GM21447 (cell line): ENCODE measurements around the gene GATAD1.
"Not testable (repeated sequence)": the region's sequence is repeated elsewhere in the genome, so short reads cannot be mapped to it uniquely, and the experiment has no call there.

Source experiments
- ATAC-seq: cut with Tn5 transposase; IDR thresholded peaks from one replicate; pipeline ENCODE4 v1.9.1; 2021; ENCODE audit not compliant: unreplicated experiment

GATAD1 gene

DNA sequence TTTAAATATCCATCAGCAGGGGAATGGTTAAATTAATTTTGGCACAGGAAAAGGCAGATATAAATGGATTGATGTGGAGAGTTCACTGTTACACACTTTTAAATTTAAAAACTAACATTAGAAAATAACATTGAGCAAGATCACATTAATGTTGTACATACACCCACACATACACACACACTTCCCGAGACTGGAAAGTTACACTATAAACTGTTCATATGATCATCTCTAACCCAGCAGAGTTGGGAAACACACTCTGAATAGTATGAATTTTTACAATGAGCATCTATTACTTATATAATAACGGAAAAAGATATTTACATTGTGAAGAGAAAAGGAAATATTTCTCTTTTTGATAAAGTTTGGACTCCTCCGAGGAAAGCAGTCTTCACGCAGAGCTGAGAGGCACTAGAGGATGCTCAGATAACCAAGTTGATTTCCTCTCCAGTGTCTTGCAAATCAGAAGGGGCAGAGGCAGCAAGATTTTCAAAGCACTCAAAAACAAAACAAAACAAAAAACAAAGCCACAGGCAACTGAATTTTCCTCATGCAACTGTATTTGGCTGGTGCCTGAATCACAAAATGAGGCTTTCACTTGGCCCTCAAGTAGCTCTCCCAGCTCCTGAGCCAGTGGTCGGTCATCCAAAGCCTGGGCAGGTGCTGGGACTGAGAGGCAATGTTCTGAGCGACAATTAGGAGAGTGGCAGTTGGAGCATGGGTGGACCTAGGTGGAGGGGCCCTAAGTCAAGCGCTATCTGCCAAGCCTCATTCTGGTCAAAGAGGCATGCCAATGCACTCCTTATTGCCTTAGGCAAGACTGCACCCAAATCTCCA is 10.5 kb upstream of the GATAD1 start:
- ATAC-seq: no peak

DNA sequence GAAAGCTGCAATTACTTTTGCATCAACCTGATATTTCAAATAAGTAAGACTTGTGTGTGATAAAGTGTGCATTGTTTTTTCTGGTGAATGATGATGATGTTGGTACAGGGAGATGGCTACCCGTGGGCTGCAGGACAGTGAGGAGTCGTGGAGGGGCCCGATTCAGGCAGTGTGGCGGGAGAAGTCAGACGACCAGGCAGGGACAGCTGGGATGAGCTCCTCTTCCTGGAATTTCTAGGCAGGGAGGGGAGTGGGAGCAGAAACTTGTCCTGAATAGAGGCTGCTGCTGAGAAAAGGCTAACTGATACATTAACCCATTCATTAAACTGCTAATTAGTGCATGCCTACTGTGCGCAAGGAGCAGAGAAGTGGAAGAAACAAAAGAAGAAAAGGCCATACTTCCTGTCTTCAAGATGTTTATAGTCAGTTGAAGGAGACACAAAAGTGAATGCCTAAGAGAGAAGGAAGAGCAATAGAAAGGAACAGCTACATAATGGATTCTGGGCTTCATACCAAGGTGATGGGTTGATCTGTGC is 9.3 kb upstream of the GATAD1 start:
- no peak for ATAC-seq

DNA sequence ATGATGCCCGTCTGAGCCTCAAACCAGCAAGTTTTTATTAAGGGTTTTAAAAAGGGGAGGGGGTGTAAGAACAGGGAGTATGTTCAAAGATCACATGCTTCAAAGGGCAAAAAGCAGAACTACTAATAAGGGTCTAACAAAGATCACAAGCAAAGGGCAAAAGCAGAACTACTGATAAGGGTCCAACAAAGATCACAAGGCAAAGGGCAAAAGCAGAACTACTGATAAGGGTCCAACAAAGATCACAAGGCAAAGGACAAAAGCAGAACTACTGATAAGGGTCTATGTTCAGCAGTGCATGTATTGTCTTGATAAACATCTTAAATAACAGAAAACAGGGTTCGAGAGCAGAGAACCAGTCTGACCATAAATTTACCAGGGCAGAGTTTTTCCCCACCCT is 4.6 kb upstream of the GATAD1 start:
- not testable (repeated sequence) for ATAC-seq

DNA sequence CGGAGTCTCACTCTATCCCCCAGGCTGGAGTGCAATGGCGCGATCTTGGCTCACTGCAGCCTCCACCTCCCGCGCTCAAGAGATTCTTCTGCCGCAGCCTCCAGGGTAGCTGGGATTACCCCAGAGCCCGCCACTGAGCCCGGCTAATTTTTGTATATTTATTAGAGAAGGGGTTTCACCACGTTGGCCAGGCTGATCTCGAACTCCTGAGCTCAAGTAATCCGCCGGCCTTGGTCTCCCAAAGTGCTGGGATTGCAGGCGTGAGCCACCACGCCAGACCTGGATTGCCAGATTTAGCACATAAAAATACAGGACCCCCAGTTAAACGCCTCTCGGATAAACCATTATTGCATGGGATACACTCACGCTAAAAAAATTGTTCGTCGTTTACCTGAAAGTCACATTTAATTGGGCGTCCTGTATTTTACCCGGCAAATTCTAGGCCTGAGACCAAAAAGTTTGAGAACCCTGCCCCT is 375 bp upstream of the GATAD1 start:
- no peak for ATAC-seq

DNA sequence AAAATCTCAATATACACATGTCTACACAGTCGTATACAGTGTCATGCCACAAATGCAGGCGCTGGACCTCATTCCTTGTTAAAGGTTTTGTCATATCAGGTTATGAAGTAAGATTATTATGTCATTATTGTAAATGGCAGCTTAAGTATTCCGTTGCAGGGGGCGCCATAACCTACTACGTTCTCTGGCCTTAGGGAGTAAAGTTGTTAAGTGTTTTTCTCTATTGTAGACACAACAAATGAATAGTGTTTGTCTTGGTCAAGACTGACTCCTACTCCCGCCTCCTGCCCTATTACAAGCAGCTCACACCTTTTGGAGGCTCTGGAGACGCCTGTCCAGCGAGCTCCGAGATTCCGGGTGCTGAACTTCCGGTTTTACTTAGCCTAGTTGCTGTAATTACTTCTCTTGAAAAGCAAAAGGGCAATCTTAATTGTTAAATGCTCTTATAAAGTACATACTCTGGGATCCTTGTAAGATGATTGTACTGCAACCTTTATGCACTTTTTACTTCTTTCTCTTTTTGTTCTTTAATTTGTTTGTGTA is 994 bp downstream of the GATAD1 start:
- ATAC-seq: peak; percentile 43

DNA sequence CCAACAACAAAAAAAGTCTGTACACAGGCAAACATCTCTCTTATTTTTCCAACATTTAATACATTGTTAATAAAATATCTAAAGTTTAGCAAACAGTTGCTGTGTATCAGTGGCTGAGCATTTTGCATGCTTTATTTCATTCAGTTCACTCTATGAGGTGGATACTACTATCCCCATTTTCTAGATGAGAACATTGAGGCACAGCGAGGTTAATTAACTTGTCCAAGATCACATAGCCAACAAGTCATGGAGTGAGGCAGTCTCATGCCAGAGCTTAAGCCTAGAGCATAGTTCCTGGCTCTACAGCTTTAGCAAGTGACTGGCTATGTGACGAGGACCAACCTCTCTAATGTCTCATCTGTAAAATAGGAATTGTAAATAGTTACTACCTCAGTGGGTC is 4.4 kb downstream of the GATAD1 start:
- no peak for ATAC-seq

DNA sequence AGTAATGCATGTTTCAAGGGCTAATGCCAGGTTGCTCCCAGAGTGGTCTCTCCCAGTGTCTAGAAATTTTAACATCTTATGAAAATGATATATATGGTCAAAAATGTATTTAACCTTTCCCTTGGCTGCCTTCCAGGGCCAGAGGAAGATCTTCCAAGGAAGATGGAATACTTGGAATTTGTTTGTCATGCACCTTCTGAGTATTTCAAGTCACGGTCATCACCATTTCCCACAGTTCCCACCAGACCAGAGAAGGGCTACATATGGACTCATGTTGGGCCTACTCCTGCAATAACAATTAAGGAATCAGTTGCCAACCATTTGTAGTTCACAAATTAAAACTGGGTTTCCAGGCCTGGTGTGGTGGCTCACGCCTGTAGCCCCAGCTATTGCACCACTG is 9.0 kb downstream of the GATAD1 start:
- ATAC-seq: no peak

DNA sequence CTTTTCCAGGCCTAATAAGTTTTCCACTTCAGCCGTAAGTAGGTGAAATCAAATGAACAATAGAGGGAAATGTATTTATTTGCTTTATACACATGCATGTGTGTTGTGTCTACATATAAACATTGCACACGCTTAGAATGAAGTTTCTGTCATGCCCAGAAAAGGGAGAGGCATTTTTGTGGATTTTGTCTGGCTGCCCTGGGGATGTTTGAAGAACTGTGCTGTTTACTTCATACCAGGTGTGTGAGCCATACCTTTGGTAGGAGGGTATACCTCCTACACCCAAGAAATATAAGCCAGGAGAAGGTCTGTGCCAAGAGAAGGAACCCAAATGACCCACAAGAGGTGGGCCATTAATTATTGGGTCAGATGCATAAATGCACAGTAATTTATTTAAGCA is 12.8 kb downstream of the GATAD1 start:
- no peak for ATAC-seq

DNA sequence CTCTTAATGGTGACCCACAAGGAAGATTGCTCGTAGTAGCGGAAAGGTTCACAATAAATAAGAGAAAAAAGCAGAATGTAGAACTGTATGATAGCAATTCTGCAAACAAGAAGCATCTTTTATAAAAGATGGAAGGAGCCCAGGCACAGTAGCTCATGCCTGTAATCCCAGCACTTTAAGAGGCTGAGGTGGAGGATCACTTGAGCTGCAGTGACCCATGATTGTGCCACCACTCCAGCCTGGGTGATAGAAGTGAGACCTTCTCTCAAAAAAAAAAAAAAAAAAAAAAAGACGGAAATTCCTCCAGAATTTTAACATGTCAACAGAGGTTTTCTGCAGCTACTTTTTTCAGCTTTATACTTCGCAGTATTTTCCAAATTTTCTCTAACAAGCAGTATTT is 13.2 kb downstream of the GATAD1 start:
- ATAC-seq: no peak

DNA sequence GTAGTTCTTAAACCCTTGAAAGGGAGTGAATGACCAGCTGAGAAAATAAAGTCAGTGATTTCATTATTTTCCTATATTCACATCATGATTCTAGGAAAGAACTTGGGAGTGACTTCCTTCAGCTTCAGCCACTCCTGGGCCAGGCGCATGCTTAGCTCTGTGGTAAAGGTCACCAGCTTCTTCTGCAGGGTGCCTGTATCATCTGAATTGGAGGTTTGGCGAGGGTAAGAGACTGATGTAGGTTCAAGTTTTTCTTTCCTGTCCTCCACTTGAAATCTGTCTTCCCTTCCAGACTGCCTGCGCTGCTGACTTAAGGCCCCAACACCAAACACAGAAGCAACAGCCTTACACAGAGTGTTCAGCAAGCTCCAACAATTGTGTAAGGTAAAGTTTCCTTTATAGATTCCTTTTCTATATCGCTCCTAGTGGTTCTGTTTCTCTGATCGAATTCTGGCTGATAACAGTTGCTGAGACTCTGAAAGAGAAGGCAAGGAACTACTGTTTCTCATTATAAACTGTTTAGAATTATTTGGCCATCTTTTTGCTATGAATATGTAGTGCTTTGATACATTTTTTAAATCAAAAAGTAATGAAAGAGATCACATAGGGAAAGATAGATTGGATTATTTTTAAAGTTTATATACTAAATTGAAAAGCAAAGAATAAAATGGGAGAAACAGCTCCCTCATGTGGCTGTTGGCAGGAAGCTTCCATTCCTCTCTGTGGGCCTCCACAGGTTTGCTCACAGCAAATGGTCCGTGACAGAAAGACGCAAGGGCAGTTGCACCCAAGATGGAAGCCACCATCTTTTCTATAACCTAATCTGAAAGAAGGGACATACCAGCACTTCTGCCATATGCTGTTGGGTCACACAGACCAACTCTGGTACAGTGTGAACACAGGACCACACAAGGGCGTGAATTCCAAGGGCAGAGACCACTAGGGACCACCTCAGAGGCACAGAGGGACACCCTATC is 14.0 kb downstream of the GATAD1 start:
- no peak for ATAC-seq

DNA sequence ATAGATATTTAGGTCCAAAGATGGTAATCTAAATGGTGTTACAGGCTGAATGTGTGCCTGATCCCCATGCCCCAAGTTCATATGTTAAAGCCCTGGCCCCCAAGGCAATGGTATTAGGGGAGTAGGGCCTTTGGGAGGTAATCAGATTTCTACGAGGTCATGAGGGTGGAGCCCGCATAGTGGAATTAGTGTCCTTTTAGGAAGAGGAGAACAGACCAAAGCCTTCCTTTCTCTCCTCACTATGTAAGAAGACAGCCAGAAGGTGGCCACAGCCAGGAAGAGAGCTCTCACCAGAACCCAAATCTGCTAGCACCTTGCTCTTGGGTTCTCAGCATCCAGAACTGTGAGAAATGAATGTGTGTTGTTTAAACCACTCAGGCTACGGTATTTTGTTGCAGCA is 15.3 kb downstream of the GATAD1 start:
- ATAC-seq: no peak

DNA sequence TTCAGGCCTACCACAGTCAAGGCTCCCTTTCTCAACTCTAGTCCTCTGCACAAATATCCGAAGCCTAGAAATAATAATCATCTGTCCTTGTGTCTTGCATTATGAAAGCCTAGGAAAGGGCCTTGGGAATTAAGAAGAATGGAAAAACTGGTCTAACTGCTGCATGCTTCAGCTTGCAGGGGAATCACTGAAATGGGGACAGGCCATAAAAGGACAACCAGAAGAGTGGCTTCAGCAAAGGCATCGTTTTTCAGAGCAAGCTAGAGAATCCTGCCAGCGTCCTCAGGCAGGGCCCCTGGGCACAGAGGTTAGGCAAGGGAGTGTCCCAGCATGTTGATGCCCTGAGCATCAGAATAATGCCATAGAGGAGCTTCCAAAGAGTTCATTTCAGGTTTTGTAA is 17.2 kb downstream of the GATAD1 start:
- ATAC-seq: no peak

DNA sequence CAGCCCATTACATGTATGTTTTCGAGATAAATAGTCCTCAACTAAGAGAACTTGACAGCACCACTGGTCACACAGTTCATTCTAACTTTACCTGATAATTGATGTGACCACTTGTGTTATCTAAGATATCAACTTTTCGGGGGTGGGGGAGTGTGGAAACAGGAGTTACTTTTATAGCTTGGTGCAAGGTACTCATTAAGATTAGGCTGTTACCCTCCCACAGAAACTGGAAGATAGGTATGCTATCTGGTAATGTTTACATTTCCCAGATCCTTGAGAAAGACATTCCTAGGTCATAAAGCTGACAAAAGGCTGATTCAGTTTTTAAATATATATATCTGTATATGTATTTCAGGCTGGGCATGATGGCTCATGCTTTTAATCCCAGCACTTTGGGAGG is 19.4 kb downstream of the GATAD1 start:
- no peak for ATAC-seq

DNA sequence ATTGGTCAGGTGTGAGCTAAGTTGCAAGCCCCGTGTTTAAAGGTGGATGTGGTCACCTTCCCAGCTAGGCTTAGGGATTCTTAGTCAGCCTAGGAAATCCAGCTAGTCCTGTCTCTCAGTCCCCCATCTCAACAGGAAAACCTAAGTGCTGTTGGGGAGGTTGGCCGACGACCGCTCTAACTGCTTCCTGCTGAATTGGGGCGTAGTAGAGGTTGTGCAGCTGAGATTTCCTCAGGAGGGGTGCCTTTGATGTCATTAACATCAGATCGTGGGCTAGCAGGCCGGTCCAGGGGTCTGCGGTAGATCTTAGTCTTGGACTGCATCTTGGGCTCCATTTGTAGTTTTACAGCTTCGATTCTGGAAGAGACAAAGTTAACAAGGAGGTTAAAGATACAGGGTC is 21.3 kb downstream of the GATAD1 start:
- ATAC-seq: not testable (repeated sequence)

DNA sequence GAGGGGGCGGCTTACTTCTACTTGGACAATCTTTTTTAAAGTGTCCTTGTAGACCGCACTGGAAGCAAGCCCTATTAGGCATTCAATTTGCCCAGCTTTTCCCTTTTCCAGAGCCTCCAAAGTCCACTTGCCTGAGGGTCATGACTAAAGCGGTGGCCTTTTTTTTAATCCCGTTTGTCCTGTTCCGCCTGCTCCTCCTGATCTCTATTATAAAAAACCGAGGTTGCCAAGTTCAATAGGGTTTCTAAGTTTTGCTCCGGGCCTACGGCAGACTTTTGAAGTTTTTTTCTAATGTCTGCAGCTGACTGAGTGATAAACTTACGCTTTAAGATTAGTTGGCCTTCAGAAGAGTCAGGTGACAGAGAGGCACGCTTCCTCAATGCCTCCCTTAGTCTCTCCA is 26.7 kb downstream of the GATAD1 start:
- not testable (repeated sequence) for ATAC-seq

DNA sequence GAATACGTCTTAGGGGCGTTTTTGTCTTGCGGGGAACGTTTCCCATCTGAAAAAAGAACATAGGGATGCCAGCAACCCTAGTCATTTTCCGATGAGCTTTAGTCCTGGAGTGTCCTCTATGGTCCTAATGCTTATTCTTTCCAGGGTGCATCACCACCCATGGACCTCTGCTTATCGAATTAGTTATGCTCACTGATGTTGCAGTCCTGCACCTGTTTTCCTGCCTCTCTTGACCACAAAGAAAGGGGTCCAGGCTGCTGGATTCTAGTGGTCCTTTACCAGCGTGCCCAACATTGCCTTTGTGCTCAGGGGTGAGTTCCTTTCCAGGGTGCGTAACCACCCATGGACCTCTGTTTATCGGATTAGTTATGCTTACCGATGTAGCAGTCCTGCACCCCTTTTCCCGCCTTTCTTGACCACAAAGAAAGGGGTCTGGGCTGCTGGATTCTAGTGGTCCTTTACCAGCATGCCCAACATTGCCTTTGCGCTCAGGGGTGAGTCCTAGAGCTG is 28.0 kb downstream of the GATAD1 start:
- ATAC-seq: not testable (repeated sequence)

DNA sequence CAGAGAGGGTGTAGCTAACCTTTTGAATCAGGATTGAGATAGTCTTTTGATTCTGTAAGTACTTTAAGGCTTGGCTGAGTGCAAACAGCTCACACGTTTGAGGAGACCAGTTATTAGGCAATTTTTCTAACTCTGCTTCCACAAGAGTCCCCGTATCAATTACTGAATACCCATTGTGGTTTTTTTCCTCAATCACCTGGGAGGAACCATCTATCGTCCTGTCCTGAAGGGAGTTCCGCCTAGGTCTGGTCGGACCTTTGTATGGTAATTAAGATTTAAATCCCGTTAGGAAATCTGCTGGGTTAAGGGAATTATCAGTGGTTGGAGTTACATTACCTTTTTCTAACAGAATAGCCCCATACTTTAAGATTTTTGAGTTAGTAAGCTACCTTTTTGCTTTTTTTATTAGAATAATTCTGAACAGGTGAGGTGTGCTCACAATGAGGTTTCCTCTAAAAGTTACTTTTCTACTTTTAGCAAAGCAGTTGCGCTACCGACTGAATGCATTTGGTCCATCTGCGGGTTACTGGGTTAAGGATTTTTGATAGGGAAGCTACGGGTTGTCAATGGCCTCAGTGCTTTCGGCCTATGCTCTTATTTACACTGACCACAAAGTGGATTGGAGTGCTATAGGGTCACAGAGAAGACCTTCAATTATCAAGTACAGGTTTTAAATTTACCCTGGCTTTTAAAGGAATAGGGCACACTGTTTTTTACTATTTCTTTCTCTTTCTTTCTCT is 28.7 kb downstream of the GATAD1 start:
- ATAC-seq: not testable (repeated sequence)

DNA sequence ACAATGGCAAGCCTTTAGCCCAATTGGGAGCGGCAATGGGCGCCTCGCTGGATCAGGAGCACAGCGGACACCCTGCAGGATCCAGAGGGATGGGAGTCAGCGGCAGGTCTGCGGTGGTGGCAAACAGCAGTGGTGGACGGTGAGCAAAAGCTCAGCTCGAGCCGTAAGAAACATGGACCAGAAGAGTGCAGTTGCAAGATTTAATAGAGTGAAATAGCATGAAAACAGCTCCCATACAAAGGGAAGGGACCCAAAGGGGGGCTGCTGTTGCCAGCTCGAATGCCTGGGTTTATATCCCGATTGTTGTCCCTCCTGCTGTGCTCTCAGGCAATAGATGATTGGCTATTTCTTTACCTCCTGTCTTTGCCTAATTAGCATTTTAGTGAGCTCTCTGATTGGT is 30.4 kb downstream of the GATAD1 start, which contains the start of gene ERVW-1:
TSS of gene ERVW-1 (minus strand) at position 266 of the 400 bp plus-strand sequence. CDS start 7,565 bp downstream, outside the sequence.
- ATAC-seq: not testable (repeated sequence)

DNA sequence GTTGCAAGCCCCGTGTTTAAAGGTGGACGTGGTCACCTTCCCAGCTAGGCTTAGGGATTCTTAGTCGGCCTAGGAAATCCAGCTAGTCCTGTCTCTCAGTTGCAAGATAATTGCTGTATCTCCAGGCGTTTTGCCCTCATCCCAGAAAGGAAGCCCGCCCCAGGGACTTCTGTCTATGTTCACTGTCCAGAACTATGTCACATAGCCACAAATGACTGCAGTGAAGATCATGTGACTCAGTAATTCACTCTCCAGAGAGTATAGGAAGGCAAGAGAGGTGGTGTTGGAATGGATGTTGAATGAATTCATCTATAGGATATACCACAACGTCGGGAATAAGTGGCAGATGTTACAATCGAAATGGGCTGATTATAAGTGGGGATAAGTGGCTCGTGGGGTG is 30.8 kb downstream of the GATAD1 start:
- no peak for ATAC-seq

DNA sequence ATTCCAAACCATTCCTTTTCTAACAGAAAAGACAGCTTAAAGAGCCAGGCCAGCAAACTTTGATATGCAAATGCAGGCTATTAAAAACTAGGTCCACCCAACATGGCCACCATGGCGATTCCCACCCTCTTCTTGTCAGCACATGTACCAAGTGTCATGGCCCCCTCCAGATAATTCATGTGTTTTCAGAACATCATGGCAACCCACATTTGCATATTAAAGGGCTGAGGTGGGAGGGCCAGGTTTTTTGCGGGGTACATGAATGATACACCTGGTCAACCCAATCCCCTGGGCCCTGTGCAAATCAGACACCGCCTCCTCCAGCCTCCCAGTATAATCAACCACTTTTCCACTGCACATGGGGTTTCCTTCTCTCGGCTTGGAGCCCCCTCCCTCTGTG is 31.4 kb downstream of the GATAD1 start:
- ATAC-seq: no peak
